Stimulated activated CD8-positive, alpha-beta memory T cell treated with anti-CD3 and anti-CD28 coated beads, Interleukin-7, amount 100 ng/mL, for 4 hours (primary cell): ENCODE data around the gene SCMH1.
"Not testable (repeated sequence)": the region's sequence is repeated elsewhere in the genome, so short reads cannot be mapped to it uniquely, and the experiment has no call there.

Source experiments
- DNase-seq, 2 donors: peaks; one replicate each; pipeline ENCODE4 v3.0.0-alpha.2; 2020; ENCODE audit warnings: low read depth in 2 of 2

The SCMH1 gene

DNA sequence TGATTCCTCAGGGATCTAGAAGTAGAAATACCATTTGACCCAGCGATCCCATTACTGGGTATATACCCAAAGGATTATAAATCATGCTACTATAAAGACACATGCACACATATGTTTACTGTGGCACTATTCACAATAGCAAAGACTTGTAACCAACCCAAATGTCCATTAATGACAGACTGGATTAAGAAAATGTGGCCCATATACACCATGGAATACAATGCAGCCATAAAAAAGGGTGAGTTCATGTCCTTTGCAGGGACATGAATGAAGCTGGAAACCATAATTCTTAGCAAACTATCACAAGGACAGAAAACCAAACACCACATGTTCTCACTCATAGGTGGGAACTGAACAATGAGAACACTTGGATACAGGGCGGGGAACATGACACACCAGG, 30.5 kb downstream of the SCMH1 start:
- DNase-seq = not testable (repeated sequence)

DNA sequence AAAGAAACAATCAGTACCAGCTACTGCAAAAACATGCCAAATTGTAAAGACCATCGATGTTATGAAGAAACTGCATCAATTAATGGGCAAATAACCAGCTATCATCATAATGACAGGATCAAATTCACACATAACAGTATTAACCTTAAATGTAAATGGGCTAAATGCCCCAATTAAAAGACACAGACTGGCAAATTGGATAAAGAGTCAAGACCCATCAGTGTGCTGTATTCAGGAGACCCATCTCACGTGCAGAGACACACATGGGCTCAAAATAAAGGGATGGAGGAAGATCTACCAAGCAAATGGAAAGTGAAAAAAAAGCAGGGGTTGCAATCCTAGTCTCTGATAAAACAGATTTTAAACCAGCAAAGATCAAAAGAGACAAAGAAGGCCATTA, 35.1 kb downstream of the SCMH1 start:
- DNase-seq = not testable (repeated sequence)

DNA sequence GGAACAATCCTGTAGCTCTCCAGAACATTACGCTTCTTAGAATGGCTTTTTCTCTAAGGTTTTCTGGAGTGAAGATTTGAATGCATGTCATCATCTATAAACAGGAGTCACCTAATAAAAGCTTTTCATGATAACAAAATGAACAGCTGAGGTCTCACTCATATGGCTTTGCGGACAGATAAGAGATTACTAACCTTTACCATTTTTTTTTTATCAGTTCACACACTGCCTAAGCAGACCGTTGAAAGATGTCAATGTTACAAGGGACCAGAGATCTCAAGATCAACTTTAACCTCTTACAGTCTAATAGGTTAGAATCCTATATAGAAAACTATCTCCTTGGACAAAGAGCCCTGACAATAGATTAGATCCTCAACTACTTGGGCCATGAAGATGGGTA, 41.4 kb downstream of the SCMH1 start:
- no peak for DNase-seq

DNA sequence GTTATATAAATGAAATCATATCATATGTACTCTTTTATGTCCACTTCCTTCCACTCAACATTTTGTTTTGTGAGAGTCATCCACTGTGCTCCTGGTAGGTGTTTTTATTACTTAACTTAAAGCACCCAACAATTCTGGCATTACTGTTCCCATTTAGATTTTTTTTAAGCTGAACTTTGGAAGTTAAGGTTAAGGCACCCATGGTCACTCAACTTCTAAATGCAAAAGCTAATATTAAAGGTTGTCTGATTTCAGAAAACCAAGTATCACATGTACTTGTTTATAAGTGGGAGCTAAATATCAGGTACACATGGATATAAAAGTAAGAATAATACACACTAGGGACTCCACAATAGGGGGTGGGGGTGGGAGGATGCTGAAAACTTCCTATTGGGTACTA, 42.7 kb downstream of the SCMH1 start:
- DNase-seq = no peak

DNA sequence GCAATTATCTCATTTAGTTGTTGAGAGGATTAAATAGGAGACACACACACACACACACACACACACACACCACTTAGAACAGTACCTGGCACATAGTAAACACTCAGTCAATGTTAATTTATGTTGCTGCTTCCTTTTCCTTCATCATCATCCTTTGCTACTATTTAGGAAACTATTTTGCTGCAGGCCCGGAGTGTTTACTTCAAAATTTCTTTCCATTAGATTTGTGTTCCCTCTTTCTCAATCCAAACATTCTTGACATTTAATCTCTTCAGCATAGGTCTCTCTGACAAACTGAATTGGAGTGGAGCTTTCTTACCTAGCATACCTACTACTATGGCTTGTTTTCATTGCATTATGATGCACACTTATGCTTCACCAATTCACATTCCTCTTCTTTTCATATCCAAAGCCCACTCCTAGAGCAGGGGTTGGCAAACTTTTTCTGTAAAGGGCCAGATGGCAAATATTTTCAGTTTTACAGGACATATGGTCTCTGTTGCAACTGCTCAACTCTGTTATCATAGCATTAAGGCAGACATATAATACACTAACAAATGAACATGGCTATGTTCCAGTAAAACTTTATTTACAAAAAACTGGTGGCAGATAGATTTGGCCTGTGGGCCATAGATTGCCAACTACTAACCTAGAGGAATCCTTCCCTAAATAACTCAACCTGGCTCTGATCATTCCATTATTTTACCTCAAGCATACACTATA, 49.5 kb downstream of the SCMH1 start:
- DNase-seq = no peak

DNA sequence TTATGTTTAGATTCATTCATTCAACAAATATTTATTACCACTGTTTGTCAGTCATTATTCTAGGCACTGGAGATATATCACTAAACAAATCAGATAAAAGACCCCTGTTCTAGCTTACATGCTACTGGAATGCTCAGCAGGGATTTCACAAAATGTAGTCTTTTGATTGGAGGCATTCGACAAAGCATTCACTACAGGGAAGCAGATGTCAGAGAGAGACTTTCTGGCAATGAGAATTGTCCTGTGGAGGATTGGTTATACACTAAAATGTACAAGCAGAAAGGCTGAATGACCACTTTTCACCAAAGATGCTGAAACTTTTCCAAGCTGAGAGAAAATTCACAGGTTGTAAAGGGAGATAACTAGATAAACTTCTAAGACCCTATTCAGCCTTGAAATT, 57.7 kb downstream of the SCMH1 start:
- no peak for DNase-seq

DNA sequence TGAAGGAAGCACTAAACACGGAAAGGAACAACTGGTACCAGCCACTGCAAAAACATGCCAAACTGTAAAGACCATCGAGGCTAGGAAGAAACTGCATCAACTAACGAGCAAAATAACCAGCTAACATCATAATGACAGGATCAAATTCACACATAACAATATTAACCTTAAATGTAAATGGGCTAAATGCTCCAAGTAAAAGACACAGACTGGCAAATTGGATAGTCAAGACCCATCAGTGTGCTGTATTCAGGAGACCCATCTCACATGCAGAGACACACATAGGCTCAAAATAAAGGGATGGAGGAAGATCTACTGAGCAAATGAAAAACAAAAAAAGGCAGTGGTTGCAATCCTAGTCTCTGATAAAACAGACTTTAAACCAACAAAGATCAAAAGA, 63.9 kb downstream of the SCMH1 start:
- not testable (repeated sequence) for DNase-seq

DNA sequence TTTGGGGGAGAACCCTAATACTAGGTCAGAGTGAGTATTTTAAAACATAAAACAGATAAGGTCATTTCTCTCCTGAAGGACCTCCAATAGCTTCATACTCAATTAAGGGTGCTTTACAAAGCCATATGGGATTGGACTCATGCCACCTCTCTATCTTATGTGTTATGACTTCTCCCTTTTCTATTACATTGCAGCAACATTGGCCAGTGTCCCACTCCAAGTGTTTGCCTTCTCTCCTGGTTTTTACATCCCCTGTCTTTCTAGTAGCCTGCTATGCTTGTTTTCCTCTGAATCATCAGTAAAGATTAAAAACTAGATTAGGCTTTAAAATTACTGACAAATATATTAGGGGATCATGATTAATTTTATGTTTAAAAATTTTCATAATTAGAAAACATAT, 66.6 kb downstream of the SCMH1 start:
- DNase-seq = no peak

DNA sequence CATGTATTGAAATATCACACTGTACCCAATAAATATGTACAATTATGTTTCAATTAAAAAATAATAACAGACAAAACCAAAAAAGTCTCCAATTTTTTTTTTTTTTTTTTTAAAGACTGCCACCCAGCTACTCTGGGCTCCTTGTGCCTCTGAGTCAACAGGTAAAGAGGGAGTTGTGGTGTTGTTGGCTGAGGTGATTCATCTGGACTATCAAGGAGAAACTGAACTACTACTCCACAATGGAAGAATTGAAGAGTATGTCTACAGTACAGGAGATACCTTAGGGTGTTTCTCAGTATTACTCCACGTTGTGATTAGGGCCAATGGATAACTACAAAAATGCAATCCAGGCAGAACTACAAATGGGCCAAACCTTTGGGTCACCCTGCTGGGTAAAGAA, 67.9 kb downstream of the SCMH1 start:
- no peak for DNase-seq

DNA sequence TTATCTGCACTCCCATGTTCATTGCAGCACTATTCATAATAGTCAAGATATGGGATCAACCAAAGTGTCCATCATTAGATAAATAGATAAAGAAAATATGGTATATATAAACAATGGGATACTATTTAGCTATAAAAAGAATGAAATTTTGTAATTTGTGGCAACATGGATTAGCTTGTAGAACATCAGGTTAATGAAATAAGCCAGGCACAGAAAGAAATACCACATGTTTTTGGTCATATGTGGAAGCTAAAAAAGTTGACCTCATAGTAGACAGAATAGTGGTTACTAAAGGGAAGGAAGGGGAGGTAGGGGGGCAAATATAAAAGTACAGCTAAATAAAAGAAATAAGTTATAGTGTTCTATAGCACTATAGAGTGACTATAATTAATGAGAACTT, 68.5 kb downstream of the SCMH1 start:
- no peak for DNase-seq

DNA sequence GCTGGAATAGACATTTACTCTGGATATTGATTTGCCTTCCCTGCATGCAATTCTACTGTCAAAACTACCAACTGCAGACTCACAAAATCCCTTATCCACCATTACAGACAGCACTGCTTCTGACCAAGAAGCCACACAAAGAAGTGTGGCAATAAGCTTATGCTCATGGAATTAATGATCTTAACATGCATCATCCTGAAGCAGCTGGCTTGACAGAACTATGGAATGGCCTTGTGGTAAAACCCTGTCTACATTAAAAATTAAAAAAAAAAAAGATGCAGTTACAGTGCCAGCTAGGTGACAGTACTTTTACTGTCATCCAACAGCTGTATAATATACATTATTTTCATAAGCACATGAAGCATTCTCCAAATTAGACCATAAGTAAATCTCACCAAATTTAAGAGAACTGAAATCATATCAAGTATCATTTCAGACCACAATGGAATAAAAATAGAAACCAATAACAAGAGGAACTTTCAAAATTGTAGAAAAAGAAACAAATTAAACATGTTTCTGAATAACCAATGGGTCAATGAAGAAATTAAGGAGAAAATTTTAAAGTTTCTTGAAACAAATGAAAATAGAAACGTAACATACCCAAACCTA, 70.7 kb downstream of the SCMH1 start:
- DNase-seq = no peak

DNA sequence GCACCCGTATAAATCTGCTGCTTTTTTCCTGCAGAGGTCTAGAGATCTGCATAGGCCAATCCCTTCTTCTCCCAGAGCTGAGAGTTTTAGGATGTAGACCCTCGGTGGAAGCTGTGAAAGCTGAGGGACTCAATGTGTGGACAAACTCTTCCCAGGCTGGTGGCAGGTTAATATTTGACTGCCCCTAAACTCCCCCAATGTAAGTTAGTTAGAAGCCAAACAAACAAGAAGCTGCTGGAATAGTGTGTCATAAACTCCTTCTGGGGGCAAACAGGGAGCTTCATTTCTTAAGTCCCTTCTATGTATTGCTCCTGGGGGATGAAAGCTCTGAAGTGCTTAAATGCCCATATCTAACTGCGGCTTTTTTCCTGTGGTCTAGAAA, 72.3 kb downstream of the SCMH1 start:
- no peak for DNase-seq

DNA sequence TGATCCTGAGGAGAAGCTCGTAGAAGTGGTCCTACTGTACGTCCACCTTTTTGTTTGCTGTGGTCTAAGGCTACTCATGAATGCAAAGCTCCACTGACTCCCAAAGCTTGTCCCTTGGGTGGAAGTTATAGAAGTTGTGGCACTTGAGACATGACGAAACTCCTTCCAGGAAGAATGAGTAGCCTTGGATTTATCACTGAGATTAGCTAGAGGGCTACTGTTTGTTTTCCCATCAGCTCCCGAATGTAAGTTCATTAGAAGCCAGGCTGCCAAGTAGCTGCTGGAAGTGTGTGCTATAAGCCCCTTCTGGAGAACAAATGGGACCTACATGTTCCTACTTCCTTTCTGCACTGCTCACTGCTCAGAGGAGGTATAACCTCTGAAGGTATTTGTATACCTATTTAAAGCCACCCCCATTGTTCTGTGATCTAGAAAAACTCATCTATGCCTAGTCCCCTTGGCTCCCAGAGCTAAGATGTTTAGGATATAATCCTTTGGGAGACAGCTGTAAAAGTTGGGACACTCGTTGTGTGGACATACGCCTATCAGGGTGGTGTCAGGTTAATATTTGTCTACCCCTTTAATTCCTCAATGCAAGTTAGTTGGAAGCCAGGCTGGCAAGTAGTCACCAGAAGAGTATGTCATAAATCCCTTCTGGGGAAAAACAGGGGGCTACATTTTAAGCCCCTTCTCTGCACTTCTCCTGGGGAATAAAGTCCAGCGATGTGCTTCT, 72.9 kb downstream of the SCMH1 start:
- DNase-seq = no peak

DNA sequence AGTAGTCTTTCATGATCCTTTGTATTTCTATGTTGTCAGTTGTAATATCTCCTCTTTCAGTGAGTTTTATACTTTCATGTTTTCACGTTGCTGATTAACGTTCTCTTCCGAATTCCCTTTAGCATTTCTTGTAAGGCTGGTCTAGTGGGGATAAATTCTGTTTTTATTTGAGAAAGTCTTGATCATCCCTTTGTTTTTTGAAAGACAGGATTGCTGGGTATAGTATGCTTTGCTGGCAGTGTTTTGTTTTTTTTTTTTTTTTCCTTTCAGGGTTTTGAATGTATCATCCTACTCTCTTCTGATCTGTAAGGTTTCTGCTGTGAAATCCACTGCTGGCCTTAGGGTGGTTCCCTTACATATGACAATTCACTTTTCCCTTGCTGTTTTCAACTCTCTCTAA, 74.4 kb downstream of the SCMH1 start:
- no peak for DNase-seq

DNA sequence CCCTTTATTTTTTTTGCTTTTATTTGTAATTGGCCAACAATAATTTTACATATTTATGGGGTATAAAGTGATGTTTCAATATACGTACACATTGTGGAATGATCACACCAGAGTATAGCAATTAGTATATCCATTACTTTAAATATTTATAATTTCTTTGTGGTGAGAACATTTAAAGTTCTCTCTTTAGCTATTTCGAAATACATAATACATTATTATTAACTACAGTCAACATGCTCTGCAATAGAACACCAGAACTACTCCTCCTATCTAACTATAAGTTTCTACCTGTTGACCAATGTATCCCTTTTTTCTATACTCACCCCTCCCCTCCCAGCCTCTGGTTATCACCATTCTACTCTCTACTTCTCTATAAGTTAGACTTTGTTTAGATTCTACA, 77.4 kb downstream of the SCMH1 start:
- DNase-seq = no peak

DNA sequence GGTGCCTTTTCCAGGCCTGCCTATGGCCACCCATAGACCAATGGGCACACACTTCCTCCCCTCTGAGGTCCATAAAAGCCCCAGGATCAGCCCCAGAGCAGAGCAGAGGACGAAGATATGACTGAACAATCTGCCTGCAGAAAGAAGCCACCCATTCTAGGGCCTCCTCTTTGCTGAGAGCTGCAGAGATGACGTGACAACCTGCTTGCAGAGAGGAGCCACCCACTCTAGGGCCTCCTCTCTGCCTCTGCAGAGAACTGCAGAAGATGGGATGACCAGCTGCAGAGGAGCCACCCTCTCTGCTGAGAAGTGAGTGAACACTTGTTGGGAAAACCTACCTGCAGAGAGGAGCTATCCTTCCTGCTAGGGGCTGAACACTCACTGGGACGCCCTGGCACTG, 79.7 kb downstream of the SCMH1 start:
- DNase-seq = no peak

DNA sequence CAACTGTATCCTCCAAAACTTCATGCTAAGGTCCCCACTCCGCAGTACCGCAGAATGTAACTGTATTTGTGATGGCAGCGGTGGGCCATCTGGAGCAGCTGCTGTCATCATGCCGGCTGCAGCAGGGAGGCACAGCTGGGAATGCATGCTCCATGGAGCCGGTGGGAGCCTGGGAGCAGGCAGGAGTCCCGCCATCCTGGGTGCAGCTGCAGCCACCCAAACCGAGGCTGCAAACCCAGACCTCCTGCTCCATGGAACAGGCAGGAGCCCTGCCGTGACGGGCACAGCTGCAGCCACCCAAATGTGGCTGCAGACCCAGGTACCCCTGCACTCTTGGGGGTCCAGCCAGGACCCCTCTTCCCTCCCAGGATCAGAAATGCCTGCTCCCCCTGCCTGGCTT, 80.3 kb downstream of the SCMH1 start:
- no peak for DNase-seq

DNA sequence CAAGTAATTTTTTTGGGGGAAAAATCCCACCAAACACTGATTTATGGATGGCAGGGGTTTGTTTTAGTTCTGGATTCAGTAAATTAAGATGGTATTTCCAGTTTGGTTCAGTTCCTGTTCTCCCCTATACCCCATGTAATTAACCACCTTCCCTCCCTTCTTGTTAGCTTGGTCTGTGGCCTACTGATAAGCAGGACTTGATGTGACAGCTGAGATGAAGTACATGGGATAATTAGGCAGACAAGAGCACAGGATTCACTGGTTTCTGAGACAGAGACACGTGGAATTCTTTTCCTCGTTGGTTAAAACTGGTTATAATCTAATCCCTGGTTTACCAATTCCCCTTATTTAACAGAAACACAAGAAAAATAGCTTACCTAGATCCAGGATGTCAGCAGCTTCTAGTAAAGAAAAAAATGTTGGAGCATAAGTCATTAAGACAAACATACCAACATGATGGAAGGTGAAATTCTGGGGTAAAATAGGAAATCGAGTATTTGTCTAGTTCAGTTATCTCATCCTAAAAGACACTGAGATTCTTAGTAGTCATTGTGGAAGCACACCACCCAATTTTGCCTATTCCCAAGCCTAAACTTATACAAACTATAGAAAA, 81.5 kb downstream of the SCMH1 start:
- DNase-seq = no peak

DNA sequence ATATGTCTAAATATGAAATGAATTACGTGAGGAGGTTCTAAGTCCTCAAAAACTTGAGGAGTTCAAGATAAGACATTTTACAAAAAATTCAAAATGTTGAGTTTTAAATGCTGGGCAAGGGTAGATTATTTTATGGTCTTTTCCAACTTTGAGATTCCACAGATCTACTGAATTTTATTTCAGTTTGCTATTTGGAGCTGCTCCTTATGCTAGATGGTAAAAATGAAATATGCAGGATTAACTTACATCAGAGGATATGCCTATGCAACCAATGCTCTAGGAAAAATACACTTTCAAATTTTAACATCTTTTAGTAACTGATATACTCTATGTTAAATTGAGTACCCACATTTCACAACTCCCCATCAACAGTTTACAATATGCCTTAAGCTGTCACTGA, 83.1 kb downstream of the SCMH1 start:
- DNase-seq = no peak

DNA sequence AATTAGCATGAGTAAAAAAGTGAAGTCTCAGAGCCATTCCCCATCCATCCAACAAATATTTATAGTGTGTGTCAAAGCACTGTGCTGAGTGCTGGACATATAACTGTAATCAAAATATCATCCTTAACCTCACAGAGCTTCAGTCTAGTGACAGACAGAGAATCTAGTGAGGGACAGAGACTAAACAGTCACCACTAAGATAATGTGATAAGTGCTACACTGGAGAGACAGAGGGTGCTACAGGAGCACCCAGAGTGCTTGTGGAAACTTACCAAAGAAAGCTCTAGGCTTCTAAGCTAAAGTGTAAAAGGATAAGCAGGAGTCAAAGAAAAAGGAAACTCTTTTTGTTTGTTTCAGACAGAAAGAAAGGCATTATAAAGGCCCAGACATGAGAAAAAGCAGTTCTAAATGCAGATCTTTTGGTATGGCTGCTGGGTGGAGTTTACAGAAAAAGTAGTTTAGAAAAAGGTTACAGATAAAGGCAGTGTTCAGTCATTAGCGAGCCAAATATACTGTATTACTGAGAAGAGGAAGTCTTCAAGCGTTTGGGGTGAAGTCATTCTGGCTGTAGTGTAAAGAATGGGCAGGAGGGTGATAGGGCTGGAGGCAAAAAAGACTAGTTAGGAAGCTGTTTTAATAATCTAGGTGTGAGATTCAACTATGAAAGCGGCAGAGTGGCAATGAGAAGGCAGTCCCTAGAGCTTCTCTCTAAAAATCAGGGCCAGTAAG, 83.8 kb downstream of the SCMH1 start:
- no peak for DNase-seq

DNA sequence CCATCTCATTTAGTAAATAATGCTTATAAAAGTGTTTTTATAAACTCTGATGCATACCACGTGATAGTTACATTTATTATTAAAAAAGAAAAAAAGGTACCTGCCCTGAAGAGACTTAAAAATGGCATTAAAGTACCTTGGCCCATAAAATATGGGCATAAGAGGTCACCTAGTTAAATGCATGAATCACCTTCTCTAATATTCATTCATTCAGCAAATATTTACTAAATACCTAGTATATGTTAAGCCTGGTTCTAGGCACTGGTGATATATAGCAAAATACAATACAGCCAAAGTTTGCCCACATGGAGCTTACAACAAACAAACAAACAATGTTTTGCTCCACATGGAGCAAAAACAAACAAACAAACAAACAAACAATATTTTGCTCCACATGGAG, 87.0 kb downstream of the SCMH1 start:
- DNase-seq = no peak

DNA sequence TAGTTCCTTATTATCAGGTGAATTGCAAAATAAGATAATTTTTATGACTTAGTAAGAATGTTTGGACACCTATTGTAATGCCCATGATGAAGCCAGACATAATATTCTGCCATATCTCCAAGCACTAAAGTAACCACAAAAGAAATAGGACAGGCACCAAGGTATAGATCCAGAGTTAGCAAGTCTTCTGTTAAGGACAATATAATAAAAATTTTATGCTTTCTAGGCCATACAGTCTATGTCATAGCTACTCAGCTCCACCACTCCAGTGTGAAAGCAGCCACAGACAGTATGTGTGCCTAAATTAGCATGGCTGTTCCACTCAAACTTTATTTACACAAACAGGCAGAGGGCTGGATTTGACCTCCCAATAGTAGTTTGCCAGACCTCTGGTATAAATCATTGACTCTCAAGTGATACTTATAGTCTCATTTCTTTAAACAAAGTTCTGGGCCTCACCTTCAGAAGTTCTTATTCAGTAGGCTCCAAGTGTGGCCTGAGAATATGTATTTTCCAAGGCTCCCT, 88.3 kb downstream of the SCMH1 start:
- DNase-seq = no peak
